Subcutaneous abdominal adipose tissue (tissue), 5 donors: ENCODE results near the gene OGDH.
"Not testable (repeated sequence)": the region's sequence is repeated elsewhere in the genome, so short reads cannot be mapped to it uniquely, and the experiment has no call there.

Experiments used
- H3K27ac ChIP-seq: one replicate; pipeline ENCODE4 v1.7.0; 2013; ENCODE audit warnings: low read depth, mild to moderate bottlenecking, inconsistent platforms, low read length, moderate library complexity
- H3K27me3 ChIP-seq, 5 donors: one replicate each; pipeline ENCODE4 v1.7.0; 2013; ENCODE audit warnings: low read length in 5 of 5, inconsistent platforms in 1 of 5; ENCODE audit not compliant: control insufficient read depth in 5 of 5, insufficient read depth in 4 of 5
- H3K36me3 ChIP-seq, 5 donors: one replicate each; pipeline ENCODE4 v1.7.0; 2013; ENCODE audit warnings: low read length in 5 of 5; ENCODE audit not compliant: control insufficient read depth in 5 of 5, insufficient read depth in 5 of 5
- H3K4me1 ChIP-seq, 5 donors: one replicate each; pipeline ENCODE4 v1.7.0; 2013; ENCODE audit warnings: low read length in 5 of 5, mild to moderate bottlenecking in 3 of 5, moderate library complexity in 1 of 5; ENCODE audit not compliant: control insufficient read depth in 5 of 5, insufficient read depth in 5 of 5
- H3K4me3 ChIP-seq, 5 donors: one replicate each; pipeline ENCODE4 v1.7.0; 2013; ENCODE audit warnings: low read length in 5 of 5, low read depth in 1 of 5
- H3K9ac ChIP-seq, 5 donors: one replicate each; pipeline ENCODE4 v1.7.0; 2013; ENCODE audit warnings: low read length in 5 of 5, mild to moderate bottlenecking in 4 of 5, moderate library complexity in 3 of 5
- H3K9me3 ChIP-seq, 5 donors: one replicate each; pipeline ENCODE4 v1.7.0; 2013; ENCODE audit warnings: low read length in 5 of 5; ENCODE audit not compliant: control insufficient read depth in 5 of 5
- donor health status: healthy.
- donor health status: healthy.
- donor health status: healthy.
- donor health status: healthy.
- donor health status: healthy.

OGDH gene

DNA sequence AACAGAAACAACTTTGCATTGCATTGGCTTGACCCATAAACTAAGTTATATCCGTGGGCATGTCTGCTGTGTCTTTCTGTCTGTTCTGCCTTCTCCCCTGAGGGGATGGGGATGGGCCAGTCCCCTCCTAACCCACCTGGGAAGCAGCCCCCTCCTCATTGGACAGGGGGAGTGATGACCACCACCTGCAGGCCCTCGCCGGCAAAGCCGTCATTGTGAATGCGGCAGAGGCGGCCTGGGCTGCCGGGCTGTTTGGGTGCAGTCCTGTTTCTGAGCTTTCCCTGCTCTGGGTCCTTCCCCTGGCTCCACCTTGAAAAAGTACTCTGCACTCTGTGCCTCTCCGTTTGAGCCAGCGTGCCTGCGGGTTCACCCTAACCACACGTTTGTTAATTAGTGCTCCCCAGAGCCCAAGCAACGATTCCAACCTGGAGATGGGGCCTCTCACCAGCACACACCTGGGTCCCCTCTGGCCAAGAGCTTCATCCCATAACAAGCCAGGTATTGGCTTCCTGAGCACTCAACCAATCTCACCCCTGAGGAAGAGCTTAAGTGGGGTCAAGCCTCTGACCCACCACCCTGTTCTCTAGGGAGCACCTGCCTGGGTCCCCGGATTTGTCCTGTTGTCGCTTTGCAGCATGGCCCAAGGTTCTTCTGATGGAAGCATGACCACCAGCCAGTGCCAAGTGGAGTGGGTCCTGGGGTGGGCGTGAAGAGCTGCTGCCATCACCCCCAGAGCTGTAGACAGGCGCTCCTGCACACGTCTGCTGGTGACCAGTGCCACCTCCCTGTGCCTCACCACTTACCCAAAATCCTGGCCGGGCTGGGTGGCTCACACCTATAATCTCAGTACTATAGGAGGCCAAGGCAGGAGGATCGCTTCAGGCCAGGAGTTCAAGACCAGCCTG, 102.8 kb downstream of the OGDH start:
- H3K4me1 ChIP-seq, result no peaks in the 10 kb centered on the region
- no peak overlapping the region for H3K9ac ChIP-seq
- H3K27ac ChIP-seq, result no peak overlapping the region
- H3K36me3 ChIP-seq, result peaks cover 2 to 42% (median 34%) of the 10 kb centered on the region in 5 donors
- H3K27me3 ChIP-seq, result no peaks in the 10 kb centered on the region
- no peak overlapping the region for H3K4me3 ChIP-seq
- H3K9me3 ChIP-seq, result no peaks in the 10 kb centered on the region

DNA sequence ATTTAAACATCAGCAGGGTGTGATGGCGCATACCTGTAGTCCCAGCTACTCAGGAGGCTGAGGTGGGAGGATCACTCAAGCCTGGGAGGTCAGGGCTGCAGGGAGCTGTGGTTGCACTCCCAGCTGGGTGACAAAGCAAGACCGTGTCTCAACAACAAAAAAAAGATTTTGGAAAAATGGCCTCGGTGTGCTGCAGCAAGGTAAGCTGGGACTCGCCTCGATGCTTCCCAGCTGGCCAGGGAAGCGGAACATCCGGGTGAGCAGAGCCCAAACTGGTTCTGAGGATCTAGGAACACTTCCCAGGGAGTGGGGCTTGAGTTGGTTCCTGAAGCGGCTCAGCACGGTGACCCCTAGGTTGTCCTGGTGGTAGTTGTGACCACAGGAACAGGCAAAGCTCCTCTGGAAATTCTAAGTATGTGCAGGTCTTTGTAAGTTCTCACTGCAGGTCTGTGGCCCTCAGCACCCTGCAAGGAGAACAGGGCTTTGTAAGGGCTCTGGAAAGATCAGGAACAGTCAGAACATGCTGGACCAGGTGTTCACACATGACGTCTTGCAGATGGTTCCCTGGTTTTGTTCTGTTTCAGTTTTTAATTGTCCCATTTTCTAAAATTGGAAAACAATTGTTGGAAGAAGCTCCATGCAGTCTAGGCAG, 103.6 kb downstream of the OGDH start:
- Histone ChIP-seq H3K27me3 (no peaks in the 10 kb centered on the region), H3K9me3 (no peaks in the 10 kb centered on the region), H3K9ac (no peak overlapping the region), H3K4me3 (no peak overlapping the region), H3K27ac (no peak overlapping the region), H3K36me3 (peaks cover 2 to 42% (median 34%) of the 10 kb centered on the region in 5 donors), H3K4me1 (no peaks in the 10 kb centered on the region)

DNA sequence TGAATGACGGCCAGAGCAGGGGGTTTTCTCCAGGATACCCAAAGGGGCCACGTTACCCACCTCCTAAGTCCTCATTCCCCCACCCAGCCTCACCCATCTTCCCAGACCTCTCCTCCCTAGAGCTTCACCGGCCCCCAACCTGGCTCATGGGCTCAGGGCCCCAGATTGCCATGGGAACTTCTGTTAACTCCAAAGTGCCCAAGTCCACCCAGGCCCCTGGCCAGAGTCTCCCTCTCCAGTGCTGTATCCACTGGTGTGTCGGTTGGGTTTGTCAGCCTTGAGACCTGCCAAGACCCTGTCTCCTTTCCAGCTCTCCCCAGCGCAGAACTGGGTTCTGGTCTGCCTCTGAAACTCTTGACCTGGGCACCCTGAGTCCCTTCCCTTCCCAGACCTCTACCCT, 105.1 kb downstream of the OGDH start:
- Histone ChIP-seq H3K4me3 (no peak overlapping the region), H3K4me1 (no peaks in the 10 kb centered on the region), H3K9me3 (no peaks in the 10 kb centered on the region), H3K9ac (no peak overlapping the region), H3K27ac (no peak overlapping the region), H3K36me3 (peaks cover 0 to 36% (median 34%) of the 10 kb centered on the region in 5 donors), H3K27me3 (no peaks in the 10 kb centered on the region)

- no peak overlapping the region for H3K4me3 ChIP-seq
- H3K4me1 ChIP-seq, result no peaks in the 10 kb centered on the region
- no peaks in the 10 kb centered on the region for H3K9me3 ChIP-seq
- no peaks in the 10 kb centered on the region for H3K27me3 ChIP-seq
- H3K27ac ChIP-seq, result no peak overlapping the region
- H3K9ac ChIP-seq, result no peak overlapping the region
- peaks cover 0 to 33% (median 32%) of the 10 kb centered on the region in 5 donors for H3K36me3 ChIP-seq
Measured at GRCh38 chr7:44712012-44712411, 105.6 kb downstream of the OGDH start.

DNA sequence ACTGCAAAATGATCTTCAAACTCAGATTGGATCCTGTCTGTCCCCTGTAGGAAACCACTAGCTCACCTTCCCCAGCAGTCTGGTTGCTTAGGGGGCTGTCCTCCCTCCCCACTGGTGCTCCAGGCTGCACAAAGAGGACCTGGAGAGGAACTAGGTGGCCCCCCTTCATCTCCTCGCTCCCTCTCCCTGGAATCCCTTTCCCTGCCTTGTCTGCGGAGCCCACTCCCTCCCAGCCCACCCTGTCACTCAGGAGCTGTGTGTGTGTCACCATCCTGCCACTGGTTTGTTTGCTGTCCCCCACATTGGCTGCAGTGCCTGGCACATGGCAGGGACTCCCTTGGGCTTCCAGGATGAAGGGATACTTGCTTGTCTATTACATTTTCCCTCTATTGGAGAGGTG, 106.7 kb downstream of the OGDH start:
- Histone ChIP-seq H3K4me3 (no peak overlapping the region), H3K9me3 (no peaks in the 10 kb centered on the region), H3K4me1 (no peaks in the 10 kb centered on the region), H3K27ac (no peak overlapping the region), H3K27me3 (no peaks in the 10 kb centered on the region), H3K36me3 (peaks cover 0 to 22% (median 20%) of the 10 kb centered on the region in 5 donors), H3K9ac (no peak overlapping the region)

GRCh38 chr7:44713680-44714335, 107.4 kb downstream of the OGDH start:
- H3K4me3 ChIP-seq, result no peak overlapping the region
- H3K27ac ChIP-seq, result no peak overlapping the region
- H3K36me3 ChIP-seq, result peaks cover 0 to 15% (median 14%) of the 10 kb centered on the region in 5 donors
- H3K9me3 ChIP-seq, result no peaks in the 10 kb centered on the region
- H3K4me1 ChIP-seq, result no peaks in the 10 kb centered on the region
- no peak overlapping the region for H3K9ac ChIP-seq
- H3K27me3 ChIP-seq, result no peaks in the 10 kb centered on the region

GRCh38 chr7:44716205-44716604, 109.8 kb downstream of the OGDH start:
- no peak overlapping the region for H3K9ac ChIP-seq
- no peak overlapping the region for H3K4me3 ChIP-seq
- no peaks in the 10 kb centered on the region for H3K4me1 ChIP-seq
- peaks cover 0 to 4% (median 0%) of the 10 kb centered on the region in 5 donors for H3K9me3 ChIP-seq
- no peak overlapping the region for H3K27ac ChIP-seq
- no peaks in the 10 kb centered on the region for H3K36me3 ChIP-seq
- H3K27me3 ChIP-seq, result no peaks in the 10 kb centered on the region

DNA sequence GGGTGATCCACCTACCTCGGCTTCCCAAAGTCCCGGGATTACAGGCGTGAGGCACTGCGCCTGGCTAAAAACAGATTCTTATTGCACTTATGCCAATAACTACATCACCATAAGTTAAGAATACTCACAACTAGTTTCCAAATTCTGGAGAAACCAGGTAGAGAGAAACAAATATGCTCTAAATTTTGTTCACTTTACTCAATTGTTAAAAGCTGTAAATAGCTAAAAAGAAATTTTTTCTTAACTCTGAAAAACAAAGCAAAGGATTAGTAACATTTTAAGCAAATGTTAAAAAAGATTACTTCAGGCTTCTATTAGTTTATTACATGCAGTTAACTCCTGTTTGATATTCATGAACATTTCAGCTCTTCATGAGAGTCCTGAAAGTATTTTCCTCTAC, 113.9 kb downstream of the OGDH start:
- peaks cover 0 to 4% (median 0%) of the 10 kb centered on the region in 5 donors for H3K9me3 ChIP-seq
- no peak overlapping the region for H3K4me3 ChIP-seq
- no peak overlapping the region for H3K27ac ChIP-seq
- no peaks in the 10 kb centered on the region for H3K36me3 ChIP-seq
- no peaks in the 10 kb centered on the region for H3K4me1 ChIP-seq
- no peak overlapping the region for H3K9ac ChIP-seq
- H3K27me3 ChIP-seq, result no peaks in the 10 kb centered on the region

DNA sequence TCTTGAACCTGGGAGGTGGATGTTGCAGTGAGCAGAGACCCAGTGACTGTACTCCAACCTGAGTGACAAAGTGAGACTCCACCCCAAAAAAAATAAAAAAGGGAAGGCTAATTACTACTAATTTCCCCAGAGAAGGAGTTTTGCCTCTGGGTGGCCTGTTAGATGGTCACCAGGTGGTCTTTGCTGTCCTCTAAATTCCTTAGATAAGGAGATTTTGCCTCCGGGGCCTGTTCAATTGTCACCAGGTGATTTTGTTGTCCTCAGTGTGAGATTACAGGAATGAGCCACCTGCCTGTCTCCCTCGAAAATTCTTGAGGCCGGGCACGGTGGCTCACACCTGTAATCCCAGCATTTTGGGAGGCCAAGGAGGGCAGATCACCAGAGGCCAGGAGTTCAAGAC, 117.8 kb downstream of the OGDH start:
- no peak overlapping the region for H3K9ac ChIP-seq
- no peaks in the 10 kb centered on the region for H3K27me3 ChIP-seq
- no peak overlapping the region for H3K27ac ChIP-seq
- H3K36me3 ChIP-seq, result no peaks in the 10 kb centered on the region
- H3K4me1 ChIP-seq, result peaks cover 0 to 5% (median 0%) of the 10 kb centered on the region in 5 donors
- peaks cover 0 to 4% (median 0%) of the 10 kb centered on the region in 5 donors for H3K9me3 ChIP-seq
- no peak overlapping the region for H3K4me3 ChIP-seq

GRCh38 chr7:44726250-44726649, 119.8 kb downstream of the OGDH start:
- peaks cover 2 to 16% (median 9%) of the 10 kb centered on the region in 5 donors for H3K4me1 ChIP-seq
- H3K9me3 ChIP-seq, H3K4me3 ChIP-seq, H3K36me3 ChIP-seq, H3K27me3 ChIP-seq, H3K27ac ChIP-seq, H3K9ac ChIP-seq: not testable (repeated sequence)
